NOMO-1 (cell line): Measurements from ENCODE around the gene TMEM9B.
"Not testable (repeated sequence)": the region's sequence is repeated elsewhere in the genome, so short reads cannot be mapped to it uniquely, and the experiment has no call there.

ENCODE experiments used
- DNase-seq, 2 experiments: peaks; one replicate each; lab custom pipeline; 2025; ENCODE audit not compliant: unreplicated experiment in 2 of 2; lab: John Stamatoyannopoulos, UW

Gene TMEM9B

GRCh38 chr11:8964324-8965320 is at the start of gene TMEM9B:
Gene TMEM9B, minus strand, starts transcription at chr11:8964442. Its CDS starts 129 bp downstream, at chr11:8964313.
- DNase-seq: peak; percentile 89

GRCh38 chr11:9013373-9013772 is 49.1 kb upstream of the TMEM9B start:
- DNase-seq: no peak

- DNase-seq: not testable (repeated sequence)
These were observed 45.3 kb upstream of the TMEM9B start for GRCh38 chr11:9009538-9009937.

GRCh38 chr11:9008661-9009060 is 44.4 kb upstream of the TMEM9B start:
- DNase-seq: no peak

DNA sequence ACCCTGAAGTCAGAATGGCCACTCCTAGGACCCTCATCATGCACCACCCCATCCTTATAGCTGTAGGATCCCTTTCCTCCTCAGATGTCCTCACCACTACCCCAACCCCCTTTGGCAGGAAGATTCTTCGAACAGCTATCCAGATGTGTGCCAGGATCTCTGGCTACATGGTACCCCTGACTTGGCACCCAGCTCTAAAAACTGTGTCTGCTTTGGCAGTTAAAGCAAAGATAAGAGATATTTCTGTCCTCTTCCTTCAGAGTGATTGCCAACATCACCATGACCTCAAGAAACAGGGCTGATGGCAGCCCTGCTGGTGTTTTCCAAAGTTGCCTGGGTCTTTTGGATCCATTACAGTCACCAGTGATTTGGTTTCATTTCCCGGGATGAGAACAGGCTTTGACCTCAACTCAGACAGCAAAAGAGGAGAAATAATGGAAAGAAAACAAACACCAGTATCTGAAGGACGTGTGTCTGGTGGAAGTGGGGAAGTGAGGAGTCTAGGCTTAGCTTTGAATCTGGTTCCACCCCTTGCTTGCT is 43.8 kb upstream of the TMEM9B start:
- no peak for DNase-seq

- DNase-seq: no peak
These were observed 40.8 kb upstream of the TMEM9B start for GRCh38 chr11:9005087-9005486.

- DNase-seq: no peak
These were observed 40.1 kb upstream of the TMEM9B start for GRCh38 chr11:9004183-9004926.

- peak; percentile 43 to 44 for DNase-seq
These were observed 39.4 kb upstream of the TMEM9B start, which contains the start of gene NRIP3 for GRCh38 chr11:9003573-9004182. Gene NRIP3, minus strand, starts transcription at chr11:9004001. Its CDS starts 66 bp downstream, at chr11:9003935.

GRCh38 chr11:9002920-9003572 is 38.8 kb upstream of the TMEM9B start:
- no peak for DNase-seq

DNA sequence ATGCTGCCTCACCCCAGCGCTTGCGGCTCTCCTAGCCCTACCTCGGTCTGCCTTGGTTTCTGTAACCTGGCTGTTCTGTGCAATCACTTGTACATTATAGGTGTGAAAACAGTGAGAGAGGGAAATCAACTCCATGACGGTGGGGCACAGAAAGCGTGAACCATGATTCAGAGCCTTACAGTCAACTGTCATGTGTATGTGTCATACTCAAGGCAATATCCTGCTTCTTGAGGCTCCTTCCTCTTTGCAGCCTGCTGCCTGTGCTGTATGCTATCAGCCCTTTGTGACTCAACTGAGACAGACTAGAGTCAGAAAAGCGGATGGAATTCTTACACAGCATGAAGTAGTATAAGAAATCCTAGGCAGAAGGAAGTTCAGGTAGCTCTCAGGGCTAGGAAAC is 37.5 kb upstream of the TMEM9B start:
- DNase-seq: peak; percentile 74 to 97

DNA sequence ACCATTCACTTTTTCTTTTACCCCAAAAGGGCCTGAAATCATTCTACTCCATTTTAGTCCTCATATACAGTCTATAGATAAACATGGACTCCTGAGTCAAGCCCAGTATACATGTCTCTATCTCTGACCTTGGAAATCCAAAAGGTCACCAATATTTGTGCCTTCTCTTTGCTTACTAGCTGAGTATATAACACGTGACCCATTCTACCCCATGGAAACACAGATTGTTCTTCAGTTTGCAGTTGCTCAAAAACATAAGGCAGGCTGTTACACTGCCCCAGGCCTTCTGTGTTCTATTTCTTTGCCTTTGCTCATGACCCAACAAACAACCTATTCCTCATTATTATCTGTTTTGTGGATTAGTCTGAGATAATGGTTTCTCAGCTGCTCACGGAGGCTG is 33.8 kb upstream of the TMEM9B start:
- no peak for DNase-seq

- no peak for DNase-seq
These were observed 33.2 kb upstream of the TMEM9B start for GRCh38 chr11:8997451-8997850.

- DNase-seq: peak in 1 of 2 experiments; percentile 44
These were observed 25.2 kb upstream of the TMEM9B start for GRCh38 chr11:8989453-8989852.

DNA sequence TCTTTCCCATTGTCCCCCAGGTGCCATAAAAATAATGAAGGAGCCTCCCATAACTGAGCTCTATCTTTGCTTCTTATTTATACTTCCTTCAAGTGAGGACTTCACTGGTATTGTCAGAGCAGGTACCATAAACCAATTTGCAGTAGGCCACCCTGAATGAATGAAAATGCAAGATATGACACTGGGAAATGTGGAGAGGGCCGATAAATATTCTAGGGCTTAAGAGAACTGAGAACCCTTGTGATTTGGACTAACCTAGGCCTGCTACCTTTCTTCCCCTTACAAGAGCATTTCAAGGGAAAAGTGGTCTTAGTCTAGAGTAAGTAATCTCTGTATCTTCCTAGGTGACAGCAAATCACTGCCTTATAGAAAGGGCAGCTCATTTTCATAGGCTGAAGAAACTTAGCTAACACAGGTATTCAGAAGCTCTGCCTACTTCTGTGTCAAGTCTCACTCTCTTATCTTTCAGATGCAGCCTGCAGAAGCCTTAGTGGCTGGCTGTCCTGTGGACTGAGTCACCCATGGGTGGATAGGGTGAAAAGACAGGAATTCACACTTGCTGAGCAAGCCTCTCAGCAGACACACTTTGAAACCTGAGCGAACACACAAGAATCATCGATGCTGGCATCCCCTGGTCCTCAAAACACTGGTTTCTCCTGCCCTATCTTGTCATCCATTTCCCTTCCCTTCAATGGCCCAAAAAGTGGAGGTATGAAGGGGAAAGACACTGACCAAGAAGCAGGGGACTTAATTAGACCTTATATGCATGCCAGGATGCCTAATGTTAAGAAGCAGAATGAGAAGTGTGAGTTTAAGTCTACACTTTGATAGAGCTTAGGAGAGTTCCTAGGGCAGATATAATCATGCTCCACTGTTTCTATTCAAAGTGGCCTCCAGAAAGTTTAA is 24.3 kb upstream of the TMEM9B start:
- DNase-seq: no peak

- DNase-seq: no peak
These were observed 23.2 kb upstream of the TMEM9B start for GRCh38 chr11:8987446-8987845.

- DNase-seq: not testable (repeated sequence)
These were observed 22.5 kb upstream of the TMEM9B start for GRCh38 chr11:8986772-8987171.

GRCh38 chr11:8985462-8985861 is 21.2 kb upstream of the TMEM9B start:
- DNase-seq: no peak

DNA sequence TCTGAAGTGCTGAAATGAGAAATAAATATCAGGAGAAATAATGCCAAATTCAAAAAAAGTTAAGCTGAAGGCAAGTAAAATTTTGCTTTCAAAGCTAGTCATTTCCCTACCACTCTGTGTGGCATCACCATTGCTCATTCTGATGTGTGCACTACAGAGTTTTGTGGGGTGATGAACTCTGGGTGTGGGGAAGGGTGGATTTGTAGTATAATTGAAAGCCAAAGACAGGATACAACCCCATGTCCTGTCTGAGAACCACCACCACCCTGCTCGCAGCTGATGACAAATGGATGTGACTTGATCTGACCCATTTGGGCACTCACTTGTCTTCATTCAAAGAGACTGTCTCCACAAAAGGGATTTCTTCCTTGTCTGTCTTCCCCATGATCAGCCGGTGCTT is 19.3 kb upstream of the TMEM9B start:
- DNase-seq: no peak

DNA sequence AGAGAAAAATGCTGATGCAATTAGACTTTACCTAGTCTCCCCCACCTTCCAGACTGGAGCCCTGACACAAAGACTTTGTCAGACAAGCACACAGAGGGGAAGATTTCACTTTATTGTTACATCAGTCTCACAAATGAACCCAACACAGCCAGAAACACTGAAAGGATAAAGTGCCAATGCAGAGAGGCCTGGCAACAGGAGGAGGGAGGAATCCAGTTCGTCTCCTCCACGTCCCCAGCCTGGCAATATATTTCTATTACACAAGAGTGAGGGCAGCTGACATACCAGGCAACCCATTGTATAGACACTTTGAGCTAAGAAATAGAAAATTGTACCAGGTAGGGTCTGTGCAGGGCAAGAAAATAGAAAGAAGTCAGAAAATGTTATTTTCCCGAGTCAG is 16.2 kb upstream of the TMEM9B start:
- no peak for DNase-seq
